PC-9 (cell line): Measurements from ENCODE around the gene TRIO. TPM values are rescaled to one million over a fixed set of nuclear protein-coding genes. Genes with fewer than 3 reads are reported as not detected.

Experiments
- BruUV-seq: library from RNA; stranded (reverse); fragments of 400-500 nt; replicated peaks from 2 replicates; lab custom pipeline; 2021; lab: Mats Ljungman, UMichigan
- CTCF ChIA-PET: fragments of 300-600 bp; sonication (Branson Sonifier 250); formaldehyde crosslinking; loops from one replicate; lab custom pipeline; 2022; ENCODE audit warnings: antibody characterized with exemption; lab: Charles Lee
- POLR2A ChIA-PET: fragments of 300-600 bp; sonication (Branson Sonifier 250); formaldehyde crosslinking; loops from one replicate; lab custom pipeline; 2022; ENCODE audit warnings: antibody characterized with exemption; ENCODE audit not compliant: unreplicated experiment; lab: Charles Lee
- DNase-seq, 2 experiments: peaks; one replicate each; pipeline versions ENCODE4 v3.0.0 to v3.0.0-alpha.2; 2015 to 2022; ENCODE audit warnings: mixed read lengths in 1 of 2
- H2AFZ ChIP-seq: fragments of 200-600 bp; sonication (generic); 2 replicates; pipeline ENCODE4 v1.8.1; 2017; ENCODE audit warnings: antibody characterized with exemption
- H3F3A ChIP-seq: fragments of 200-600 bp; sonication (generic); 2 replicates; pipeline ENCODE4 v1.8.1; 2017; ENCODE audit warnings: antibody characterized with exemption, mild to moderate bottlenecking, low read depth; ENCODE audit not compliant: insufficient read depth
- H3K27ac ChIP-seq: fragments of 200-600 bp; sonication (generic); 2 replicates; pipeline ENCODE4 v1.6.1; 2016; ENCODE audit warnings: mixed run types
- H3K27me3 ChIP-seq: fragments of 200-600 bp; sonication (generic); 2 replicates; pipeline ENCODE4 v1.6.1; 2016; ENCODE audit warnings: low read depth, mixed run types; ENCODE audit not compliant: insufficient read depth
- H3K36me3 ChIP-seq: fragments of 200-600 bp; sonication (generic); 2 replicates; pipeline ENCODE4 v1.6.1; 2016; ENCODE audit warnings: low read depth, mixed run types
- H3K4me1 ChIP-seq: fragments of 200-600 bp; sonication (generic); replicated peaks from 2 replicates; pipeline ENCODE4 v1.6.1; 2016; ENCODE audit warnings: mixed run types; ENCODE audit not compliant: insufficient read depth
- H3K4me2 ChIP-seq: fragments of 200-600 bp; sonication (generic); 2 replicates; pipeline ENCODE4 v1.6.1; 2017; ENCODE audit warnings: mixed run types
- H3K4me3 ChIP-seq: fragments of 200-600 bp; sonication (generic); 2 replicates; pipeline ENCODE4 v1.6.1; 2016; ENCODE audit warnings: mixed run types
- H3K79me2 ChIP-seq: fragments of 200-600 bp; sonication (generic); 2 replicates; pipeline ENCODE4 v1.6.1; 2017; ENCODE audit warnings: low read depth, mixed run types
- H3K9me2 ChIP-seq: fragments of 200-600 bp; sonication (generic); 2 replicates; pipeline ENCODE4 v1.8.1; 2017; ENCODE audit warnings: mild to moderate bottlenecking; ENCODE audit not compliant: insufficient read depth
- H3K9me3 ChIP-seq: fragments of 200-600 bp; sonication (generic); 2 replicates; pipeline ENCODE4 v1.8.1; 2016; ENCODE audit warnings: low read depth; ENCODE audit not compliant: insufficient read depth
- H4K20me1 ChIP-seq: fragments of 200-600 bp; sonication (generic); 2 replicates; pipeline ENCODE4 v1.8.1; 2017; ENCODE audit not compliant: insufficient read depth
- CTCF ChIP-seq: fragments of 200-600 bp; sonication (generic); conservative IDR thresholded peaks from 2 replicates; pipeline ENCODE4 v1.6.1; 2017; ENCODE audit warnings: mixed run types, antibody characterized with exemption, mild to moderate bottlenecking, moderate library complexity
- EZH2 ChIP-seq: fragments of 200-600 bp; sonication (generic); IDR thresholded peaks from 2 replicates; pipeline ENCODE4 v1.8.0; 2017; ENCODE audit warnings: antibody characterized with exemption, low read depth
- intact Hi-C: fragments of 100-400 bp; cut with micrococcal nuclease; formaldehyde crosslinking; loops from one replicate; pipeline ENCODE4 v1.10.0; 2022; ENCODE audit not compliant: unreplicated experiment
- total RNA-seq: library from RNA; stranded (reverse); gene quantifications from 2 replicates; pipeline ENCODE4 v1.2.3, GENCODE V29; 2021

Gene TRIO
- total RNA-seq, 1 experiment from 2014 or later = 596 TPM

- no peaks in the 10 kb centered on the region for H3K79me2 ChIP-seq
- CTCF ChIA-PET = no interaction called here
- H3K9me3 ChIP-seq = no peaks in the 10 kb centered on the region
- H3K4me2 ChIP-seq = no peak overlapping the region
- no peaks in the 10 kb centered on the region for H3F3A ChIP-seq
- H3K4me1 ChIP-seq = 0 out of 2 replicates have a peak, but pooled peaks cover 3% of the 10 kb centered on the region
- POLR2A ChIA-PET = no interaction called here
- DNase-seq = no peak
- no peaks in the 10 kb centered on the region for H4K20me1 ChIP-seq
- no TSS peak for BruUV-seq
- H3K36me3 ChIP-seq = no peaks in the 10 kb centered on the region
- no peaks in the 10 kb centered on the region for H3K9me2 ChIP-seq
- no peak overlapping the region for H2AFZ ChIP-seq
- intact Hi-C loops = no loop called here
- H3K27ac ChIP-seq = no peak overlapping the region
- no peaks in the 10 kb centered on the region for H3K27me3 ChIP-seq
- no peak overlapping the region for H3K4me3 ChIP-seq
- no peak for TF ChIP-seq EZH2
- no peak for TF ChIP-seq CTCF
Measured at GRCh38 chr5:14133394-14133793, 9.7 kb upstream of the TRIO start.

- ChIA-PET POLR2A (no interaction called here), CTCF (no interaction called here)
- Histone ChIP-seq H3K27ac (no peak overlapping the region), H3F3A (0 out of 2 replicates have a peak, but pooled peaks cover under 1% of the 10 kb centered on the region), H3K9me3 (no peaks in the 10 kb centered on the region), H3K4me1 (0 out of 2 replicates have a peak, but pooled peaks cover 3% of the 10 kb centered on the region), H3K36me3 (no peaks in the 10 kb centered on the region), H3K9me2 (no peaks in the 10 kb centered on the region), H3K79me2 (no peaks in the 10 kb centered on the region), H4K20me1 (no peaks in the 10 kb centered on the region), H3K27me3 (no peaks in the 10 kb centered on the region), H3K4me2 (no peak overlapping the region), H3K4me3 (no peak overlapping the region), H2AFZ (no peak overlapping the region)
- no peak for DNase-seq
- intact Hi-C loops = no loop called here
- BruUV-seq = no TSS peak
- no peak for TF ChIP-seq EZH2
Measured at GRCh38 chr5:14134083-14134482, 9.1 kb upstream of the TRIO start.

GRCh38 chr5:14134771-14135170, 8.4 kb upstream of the TRIO start:
- Histone ChIP-seq H3K9me2 (no peaks in the 10 kb centered on the region), H3K4me2 (no peak overlapping the region), H4K20me1 (no peaks in the 10 kb centered on the region), H3K9me3 (no peaks in the 10 kb centered on the region), H3K4me3 (no peak overlapping the region), H3K36me3 (no peaks in the 10 kb centered on the region), H3F3A (peaks cover 5% of the 10 kb centered on the region; the same call in 1 of the 2 replicates), H3K27me3 (no peaks in the 10 kb centered on the region), H2AFZ (no peak overlapping the region), H3K27ac (no peak overlapping the region), H3K4me1 (0 out of 2 replicates have a peak, but pooled peaks cover 3% of the 10 kb centered on the region), H3K79me2 (no peaks in the 10 kb centered on the region)
- TF ChIP-seq EZH2 = no peak
- no peak for TF ChIP-seq CTCF
- CTCF ChIA-PET = no interaction called here
- DNase-seq = no peak
- intact Hi-C loops = no loop called here
- POLR2A ChIA-PET = no interaction called here
- no TSS peak for BruUV-seq

- intact Hi-C loops = no loop called here
- Histone ChIP-seq H3K27ac (no peak overlapping the region), H2AFZ (no peak overlapping the region), H3F3A (peaks cover 5% of the 10 kb centered on the region; the same call in 1 of the 2 replicates), H3K36me3 (no peaks in the 10 kb centered on the region), H3K79me2 (no peaks in the 10 kb centered on the region), H3K4me2 (no peak overlapping the region), H3K9me3 (no peaks in the 10 kb centered on the region), H3K27me3 (no peaks in the 10 kb centered on the region), H4K20me1 (no peaks in the 10 kb centered on the region), H3K4me3 (no peak overlapping the region), H3K9me2 (no peaks in the 10 kb centered on the region), H3K4me1 (0 out of 2 replicates have a peak, but pooled peaks cover 3% of the 10 kb centered on the region)
- CTCF ChIA-PET = no interaction called here
- no peak for TF ChIP-seq EZH2
- TF ChIP-seq CTCF = no peak
- DNase-seq = no peak
- POLR2A ChIA-PET = interaction anchor here (0.6 to 0.7 kb wide), 2 partner anchors 10 to 149 kb away, joined by 3 read pairs; no protein-coding TSS in a partner anchor
- BruUV-seq = no TSS peak
Measured at GRCh38 chr5:14135621-14136020, 7.5 kb upstream of the TRIO start.
